Measurements from ENCODE around the gene STAM2.
"Not testable (repeated sequence)": the region's sequence is repeated elsewhere in the genome, so short reads cannot be mapped to it uniquely, and the experiment has no call there.

Gene STAM2

GRCh38 chr2:152175368-152176112, at the start of gene STAM2:
Gene STAM2 (minus strand): TSS chr2:152175763. CDS start chr2:152175642, 121 bp downstream.
- peak; percentile 87 to 96 (median 95) for DNase-seq

- no peak for DNase-seq
These were observed 48.4 kb upstream of the STAM2 start for GRCh38 chr2:152223977-152224376.

DNA sequence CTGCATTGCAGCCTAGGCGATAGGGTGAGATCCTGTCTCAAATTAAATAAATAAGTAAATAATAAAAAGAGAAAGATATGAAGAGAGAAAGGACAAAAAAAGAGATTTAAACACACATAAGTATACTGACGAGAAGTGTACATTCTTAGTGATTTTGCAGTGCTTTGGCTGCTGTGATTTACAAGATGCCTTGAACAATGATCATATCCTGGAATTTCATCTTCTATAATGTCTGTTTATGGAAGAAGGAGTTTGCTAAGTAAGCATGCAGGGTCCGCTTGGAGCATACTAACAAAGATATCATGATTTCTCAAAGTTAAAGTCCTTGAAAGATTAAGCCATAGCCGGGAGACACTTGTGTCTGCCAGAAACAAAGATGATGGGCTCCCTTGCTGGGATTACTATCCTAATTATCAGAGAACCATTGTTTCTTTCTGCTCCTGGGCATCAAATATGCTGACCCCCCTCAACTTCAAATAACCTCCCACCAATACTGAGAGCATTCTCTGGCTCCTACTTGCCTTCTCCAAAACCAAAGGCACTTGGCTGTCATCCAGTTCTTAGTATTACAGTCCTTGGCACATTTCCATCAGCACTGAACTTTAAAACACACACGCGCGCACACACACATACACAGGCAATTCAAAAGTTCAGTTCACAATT, 47.5 kb upstream of the STAM2 start:
- DNase-seq = peak in 2 of 3 experiments; percentile 57 to 62

DNA sequence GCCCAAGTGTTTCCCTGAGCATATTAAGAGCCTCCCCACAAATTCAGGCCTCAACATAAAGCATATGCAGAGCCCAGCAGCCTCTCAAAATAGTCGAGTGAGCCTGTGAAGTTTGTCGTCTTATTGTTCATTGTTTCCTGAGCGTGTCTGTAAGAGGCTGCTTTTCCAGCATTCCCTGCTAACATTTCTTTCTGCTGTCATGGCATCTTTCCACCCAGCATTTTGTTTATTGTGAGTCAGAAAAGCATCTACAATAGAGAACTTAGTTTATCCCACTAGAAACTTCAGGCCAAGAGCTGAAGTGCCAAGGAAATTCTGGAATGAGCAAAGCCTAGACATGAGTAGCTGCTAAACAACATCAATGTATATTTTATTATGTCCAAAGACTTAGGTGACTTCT, 46.3 kb upstream of the STAM2 start:
- DNase-seq = no peak

- no peak for DNase-seq
These were observed 43.7 kb upstream of the STAM2 start for GRCh38 chr2:152219077-152219828.

- DNase-seq = no peak
These were observed 25.9 kb upstream of the STAM2 start for GRCh38 chr2:152201466-152201830.

DNA sequence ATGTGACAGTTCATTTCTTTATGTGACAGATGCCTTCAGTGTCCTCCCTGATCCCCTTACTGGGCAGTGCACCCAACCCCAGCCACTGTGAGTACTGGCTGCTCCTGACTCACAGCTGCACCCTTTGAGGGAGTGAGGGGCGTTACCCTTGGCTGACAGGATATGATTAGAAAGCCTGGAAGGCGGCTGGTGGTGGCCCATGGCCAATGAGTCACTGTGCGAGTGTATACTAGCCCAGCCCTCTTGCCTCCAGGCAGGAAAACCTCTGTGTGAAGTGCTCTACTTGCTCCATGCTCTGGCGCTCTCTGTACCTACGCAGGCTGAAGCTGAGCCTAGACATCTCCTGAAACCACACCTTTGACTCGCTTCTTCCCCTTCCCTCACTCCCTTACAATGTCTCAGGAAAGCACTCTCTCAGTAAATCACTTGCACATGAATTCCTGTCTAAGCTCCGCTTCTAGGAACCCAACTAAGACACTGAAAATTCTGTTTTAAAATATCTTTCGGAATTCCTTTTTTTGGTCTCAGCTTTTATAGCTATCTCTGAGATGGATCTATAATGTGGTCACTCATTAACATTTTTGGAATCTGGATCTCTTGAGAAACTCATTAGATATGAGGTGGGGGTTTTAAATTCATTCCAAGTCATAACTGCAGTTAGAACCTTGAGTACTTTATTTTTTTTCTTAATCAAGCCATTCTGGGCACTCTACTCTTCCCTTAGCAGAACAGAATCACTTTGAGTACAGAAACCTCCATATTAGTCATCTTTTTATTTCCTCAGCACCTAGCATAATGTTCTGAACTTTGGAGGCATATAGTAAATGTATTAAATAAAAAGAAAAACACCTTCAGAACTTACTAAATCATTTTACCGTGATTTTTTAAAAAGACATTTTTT, 25.3 kb upstream of the STAM2 start:
- DNase-seq = peak in 1 of 3 experiments; percentile 13

GRCh38 chr2:152200101-152200500, 24.5 kb upstream of the STAM2 start:
- no peak for DNase-seq

- DNase-seq = no peak
These were observed 22.9 kb upstream of the STAM2 start for GRCh38 chr2:152198499-152198898.

GRCh38 chr2:152197508-152198284, 22.1 kb upstream of the STAM2 start:
- not testable (repeated sequence) for DNase-seq

- peak; percentile 13 to 78 (median 16) for DNase-seq
These were observed 14.3 kb upstream of the STAM2 start for GRCh38 chr2:152189622-152190495.

- DNase-seq = not testable (repeated sequence)
These were observed 11.2 kb upstream of the STAM2 start for GRCh38 chr2:152186808-152187207.

- DNase-seq = no peak
These were observed 10.7 kb upstream of the STAM2 start for GRCh38 chr2:152186262-152186661.

DNA sequence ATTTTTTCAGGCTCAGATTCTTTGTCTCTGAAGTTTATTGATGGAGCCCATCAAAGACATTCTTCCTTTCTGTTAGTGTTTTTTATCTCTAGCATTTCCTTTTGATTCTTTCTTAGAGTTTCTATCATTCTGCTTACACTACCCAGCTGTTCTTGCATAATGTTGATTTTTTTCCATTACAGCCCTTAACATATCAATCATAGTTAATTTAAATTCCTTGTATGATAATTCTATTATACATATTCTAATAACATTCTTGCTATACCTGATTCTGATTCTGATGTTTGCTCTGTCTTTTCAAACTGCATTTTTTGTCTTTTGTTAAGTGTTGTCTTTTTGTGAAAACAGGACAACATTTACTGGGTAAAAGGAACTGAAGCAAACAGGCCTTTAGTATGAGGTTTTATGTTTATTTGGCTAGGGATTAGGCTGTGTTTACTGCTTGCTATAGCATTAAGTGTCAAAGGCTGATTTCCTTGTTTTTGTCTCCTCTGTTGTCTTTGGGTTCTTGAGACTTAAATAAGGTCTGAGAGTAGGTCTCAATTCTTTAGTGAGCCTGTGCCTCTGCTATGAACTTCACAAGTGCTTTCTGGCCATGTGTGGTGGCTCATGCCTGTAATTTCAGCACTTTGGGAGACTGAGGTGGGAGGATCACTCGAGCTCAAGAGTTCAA, 8.0 kb upstream of the STAM2 start:
- DNase-seq = no peak

- not testable (repeated sequence) for DNase-seq
These were observed 2.1 kb upstream of the STAM2 start for GRCh38 chr2:152177667-152178066.

GRCh38 chr2:152176113-152176714, 651 bp upstream of the STAM2 start:
- no peak for DNase-seq

- DNase-seq = no peak
These were observed 573 bp downstream of the STAM2 start for GRCh38 chr2:152175012-152175367.

DNA sequence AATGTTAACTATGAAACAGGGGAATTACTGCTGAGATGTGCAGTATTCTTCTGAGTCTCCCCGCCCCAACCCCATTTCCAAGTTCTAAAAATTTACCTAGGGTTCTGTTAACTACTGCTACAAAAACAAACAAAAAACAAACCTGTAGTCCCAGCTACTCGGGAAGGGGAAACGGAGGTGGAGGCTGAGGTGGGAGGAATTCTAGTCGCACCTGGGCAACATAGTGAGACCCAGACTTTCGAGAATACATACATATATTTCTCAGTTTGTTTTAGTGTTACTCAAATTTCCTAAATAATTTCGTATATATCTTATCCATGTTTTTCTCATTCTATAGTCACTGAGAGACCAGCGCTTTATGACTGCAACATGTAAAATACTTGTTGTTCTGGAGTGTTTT, 989 bp downstream of the STAM2 start:
- no peak for DNase-seq

- DNase-seq = no peak
These were observed 1.7 kb downstream of the STAM2 start for GRCh38 chr2:152173831-152174230.
